A673 (cell line): ENCODE results near the gene PPP1CC. TPM values are rescaled to one million over a fixed set of nuclear protein-coding genes. Genes with fewer than 3 reads are reported as not detected.

Source experiments
- BruUV-seq: library from RNA; stranded (reverse); fragments of 400-500 nt; replicated peaks from 2 replicates; lab custom pipeline; 2021; lab: Mats Ljungman, UMichigan
- CTCF ChIA-PET: fragments of 300-600 bp; sonication (Branson Sonifier 250); formaldehyde crosslinking; loops from one replicate; lab custom pipeline; 2022; ENCODE audit warnings: antibody characterized with exemption; lab: Charles Lee
- POLR2A ChIA-PET: fragments of 300-600 bp; sonication (Branson Sonifier 250); formaldehyde crosslinking; loops from one replicate; lab custom pipeline; 2022; ENCODE audit warnings: antibody characterized with exemption; ENCODE audit not compliant: low non-redundant PET; lab: Charles Lee
- DNase-seq: peaks from one replicate; pipeline ENCODE4 v3.0.0-alpha.2; 2015; ENCODE audit warnings: low spot score
- H3K27ac ChIP-seq: fragments of 200-600 bp; sonication (generic); 2 replicates; pipeline ENCODE4 v1.5.1; 2016; ENCODE audit warnings: mixed run types, low read depth, mild to moderate bottlenecking, mixed read lengths, antibody characterized with exemption, low read length; ENCODE audit not compliant: poor library complexity, severe bottlenecking
- H3K27me3 ChIP-seq: fragments of 200-600 bp; sonication (generic); replicated peaks from 2 replicates; pipeline ENCODE4 v1.6.1; 2017; ENCODE audit warnings: mixed run types, low read depth, mild to moderate bottlenecking, mixed read lengths, antibody characterized with exemption, low read length; ENCODE audit not compliant: insufficient read depth, poor library complexity
- H3K36me3 ChIP-seq: fragments of 200-600 bp; sonication (generic); 2 replicates; pipeline ENCODE4 v1.6.1; 2016; ENCODE audit warnings: mixed run types, mild to moderate bottlenecking, mixed read lengths, antibody characterized with exemption, low read length; ENCODE audit not compliant: insufficient read depth, poor library complexity, severe bottlenecking
- H3K4me1 ChIP-seq: fragments of 200-600 bp; sonication (generic); 2 replicates; pipeline ENCODE4 v1.6.1; 2017; ENCODE audit warnings: mixed run types, mild to moderate bottlenecking, mixed read lengths, antibody characterized with exemption, low read length; ENCODE audit not compliant: insufficient read depth, poor library complexity, severe bottlenecking
- H3K4me3 ChIP-seq: fragments of 200-600 bp; sonication (generic); 2 replicates; pipeline ENCODE4 v1.5.1; 2016; ENCODE audit warnings: low read depth, mixed run types, mild to moderate bottlenecking, mixed read lengths, low read length; ENCODE audit not compliant: poor library complexity, severe bottlenecking
- H3K9me3 ChIP-seq: fragments of 200-600 bp; sonication (generic); 2 replicates; pipeline ENCODE4 v1.6.1; 2016; ENCODE audit warnings: mixed run types, low read depth, mild to moderate bottlenecking, mixed read lengths, antibody characterized with exemption, low read length; ENCODE audit not compliant: poor library complexity, severe bottlenecking
- EZH2 ChIP-seq: fragments of 200-600 bp; sonication (generic); IDR thresholded peaks from 2 replicates; pipeline ENCODE4 v1.6.1; 2017; ENCODE audit warnings: borderline replicate concordance, low read depth, mild to moderate bottlenecking, mixed read lengths, antibody characterized with exemption, low read length; ENCODE audit not compliant: poor library complexity, severe bottlenecking
- intact Hi-C: fragments of 100-400 bp; cut with micrococcal nuclease; formaldehyde crosslinking; loops from one replicate; pipeline ENCODE4 v1.10.0; 2022; ENCODE audit not compliant: unreplicated experiment
- total RNA-seq: library from RNA; stranded (reverse); gene quantifications from 2 replicates; pipeline ENCODE4 v1.2.3, GENCODE V29; 2021
- TF ChIP-seq, protein P1 (sequence below): fragments of 300-800, 200-600 bp; sonication (generic); conservative IDR thresholded peaks from 2 replicates; pipeline ENCODE4 v1.5.1; 2017; ENCODE audit warnings: low read depth, mild to moderate bottlenecking, antibody characterized with exemption, low read length, moderate library complexity, mixed read lengths

Gene PPP1CC
- total RNA-seq, 1 experiment from 2014 or later, result 268 TPM

- Histone ChIP-seq H3K27ac (no peak overlapping the region), H3K4me3 (no peak overlapping the region), H3K36me3 (no peaks in the 10 kb centered on the region), H3K27me3 (no peaks in the 10 kb centered on the region), H3K4me1 (no peaks in the 10 kb centered on the region), H3K9me3 (no peaks in the 10 kb centered on the region)
- DNase-seq, result no peak
- POLR2A ChIA-PET, result no interaction called here
- TF ChIP-seq EZH2, result no peak
- TF ChIP-seq, protein P1, sequence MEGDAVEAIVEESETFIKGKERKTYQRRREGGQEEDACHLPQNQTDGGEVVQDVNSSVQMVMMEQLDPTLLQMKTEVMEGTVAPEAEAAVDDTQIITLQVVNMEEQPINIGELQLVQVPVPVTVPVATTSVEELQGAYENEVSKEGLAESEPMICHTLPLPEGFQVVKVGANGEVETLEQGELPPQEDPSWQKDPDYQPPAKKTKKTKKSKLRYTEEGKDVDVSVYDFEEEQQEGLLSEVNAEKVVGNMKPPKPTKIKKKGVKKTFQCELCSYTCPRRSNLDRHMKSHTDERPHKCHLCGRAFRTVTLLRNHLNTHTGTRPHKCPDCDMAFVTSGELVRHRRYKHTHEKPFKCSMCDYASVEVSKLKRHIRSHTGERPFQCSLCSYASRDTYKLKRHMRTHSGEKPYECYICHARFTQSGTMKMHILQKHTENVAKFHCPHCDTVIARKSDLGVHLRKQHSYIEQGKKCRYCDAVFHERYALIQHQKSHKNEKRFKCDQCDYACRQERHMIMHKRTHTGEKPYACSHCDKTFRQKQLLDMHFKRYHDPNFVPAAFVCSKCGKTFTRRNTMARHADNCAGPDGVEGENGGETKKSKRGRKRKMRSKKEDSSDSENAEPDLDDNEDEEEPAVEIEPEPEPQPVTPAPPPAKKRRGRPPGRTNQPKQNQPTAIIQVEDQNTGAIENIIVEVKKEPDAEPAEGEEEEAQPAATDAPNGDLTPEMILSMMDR, result no peak
- intact Hi-C loops, result no loop called here
- CTCF ChIA-PET, result interaction anchor here (0.5 to 0.7 kb wide), 2 partner anchors 123 to 190 kb away, joined by 3 to 8 read pairs; no protein-coding TSS in a partner anchor
- no TSS peak for BruUV-seq
Measured at GRCh38 chr12:110704231-110704630, 38.5 kb downstream of the PPP1CC start.

DNA sequence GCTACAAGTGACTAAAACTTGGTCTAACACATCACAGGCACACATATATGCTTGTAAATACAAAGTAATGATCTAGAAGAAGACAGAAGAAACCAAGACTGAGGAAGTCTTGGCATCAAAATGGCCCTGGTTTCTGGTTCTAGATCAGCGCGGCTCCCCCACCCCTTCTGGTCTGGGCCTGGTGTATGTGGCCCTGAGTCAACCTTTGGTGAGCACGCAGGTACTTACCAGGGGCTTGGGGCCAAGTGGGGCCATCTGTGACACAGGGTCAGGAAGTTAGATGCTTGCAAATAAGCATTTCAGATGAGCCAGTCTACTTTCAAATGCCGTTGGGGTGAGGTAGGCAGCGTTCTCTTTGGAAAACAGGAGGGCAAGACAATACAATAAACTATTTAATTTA is 40.6 kb downstream of the PPP1CC start:
- Histone ChIP-seq H3K27ac (no peak overlapping the region), H3K4me3 (no peak overlapping the region), H3K4me1 (no peaks in the 10 kb centered on the region), H3K9me3 (no peaks in the 10 kb centered on the region), H3K27me3 (no peaks in the 10 kb centered on the region), H3K36me3 (no peaks in the 10 kb centered on the region)
- TF ChIP-seq, protein P1, result no peak
- TF ChIP-seq EZH2, result no peak
- intact Hi-C loops, result no loop called here
- POLR2A ChIA-PET, result no interaction called here
- DNase-seq, result no peak
- CTCF ChIA-PET, result interaction anchor here (0.5 kb wide), 1 partner anchor 98 kb away, joined by 8 read pairs; no protein-coding TSS in a partner anchor
- no TSS peak for BruUV-seq

DNA sequence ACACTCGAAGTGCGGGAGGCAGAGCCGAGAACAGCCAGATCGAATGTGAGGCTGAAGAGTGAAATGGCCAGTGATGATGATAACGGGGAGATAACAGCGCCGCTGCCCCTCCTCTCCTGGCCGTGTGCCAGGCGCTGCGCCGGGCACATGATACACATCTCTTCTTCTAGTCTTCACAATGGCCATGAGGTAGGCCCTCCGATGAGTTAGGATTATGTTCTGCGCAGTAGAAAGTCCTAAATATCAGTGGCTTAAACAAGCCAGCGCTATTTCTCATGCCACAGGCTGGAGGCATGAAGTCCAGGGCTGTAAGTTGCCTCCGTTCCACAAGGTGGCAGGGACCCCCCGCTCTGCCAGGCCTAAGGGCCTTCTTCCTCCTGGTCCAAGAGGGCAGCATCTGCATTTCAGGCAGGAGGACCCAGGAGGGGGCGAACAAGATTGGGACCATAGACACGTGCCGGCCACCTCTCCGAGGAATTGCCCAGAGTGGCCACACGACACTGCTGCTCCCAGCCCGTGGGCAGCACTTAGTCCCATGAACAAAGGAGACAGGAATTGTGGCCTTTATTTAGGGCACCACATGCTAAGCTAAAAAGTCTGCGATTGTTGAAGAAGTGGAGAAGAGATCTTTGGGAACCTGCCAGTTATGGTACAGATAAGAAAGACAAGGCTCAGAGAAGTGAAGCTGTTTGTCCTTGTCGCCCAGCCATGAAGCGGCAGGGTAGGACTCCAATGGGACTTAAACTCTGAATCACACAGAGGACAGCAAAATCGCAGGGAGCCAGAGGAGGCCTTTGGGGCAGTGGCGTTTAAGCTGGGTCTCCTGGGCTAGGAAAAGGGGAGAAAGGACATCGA is 42.9 kb downstream of the PPP1CC start:
- ChIA-PET POLR2A (no interaction called here), CTCF (no interaction called here)
- intact Hi-C loops, result loop anchor here (10.0 kb wide), 1 partner anchor 85 kb away; the partner anchor contains the start of gene TCTN1
- H3K36me3 ChIP-seq, result no peaks in the 10 kb centered on the region
- BruUV-seq, result no TSS peak
- H3K4me1 ChIP-seq, result no peaks in the 10 kb centered on the region
- H3K27ac ChIP-seq, result no peak overlapping the region
- no peak for TF ChIP-seq EZH2
- TF ChIP-seq, protein P1, result peak; percentile 26
- no peak for DNase-seq
- H3K27me3 ChIP-seq, result no peaks in the 10 kb centered on the region
- no peaks in the 10 kb centered on the region for H3K9me3 ChIP-seq
- H3K4me3 ChIP-seq, result no peak overlapping the region
